ENCODE measurements around the gene CCDC13. TPM values are rescaled to one million over a fixed set of nuclear protein-coding genes. Genes with fewer than 3 reads are reported as not detected.
A peak's percentile ranks its signal among the peaks of the same experiment; 100 is the strongest.

Gene CCDC13
- total RNA-seq, 1 donor from 2014 or later = 0.33 TPM

DNA sequence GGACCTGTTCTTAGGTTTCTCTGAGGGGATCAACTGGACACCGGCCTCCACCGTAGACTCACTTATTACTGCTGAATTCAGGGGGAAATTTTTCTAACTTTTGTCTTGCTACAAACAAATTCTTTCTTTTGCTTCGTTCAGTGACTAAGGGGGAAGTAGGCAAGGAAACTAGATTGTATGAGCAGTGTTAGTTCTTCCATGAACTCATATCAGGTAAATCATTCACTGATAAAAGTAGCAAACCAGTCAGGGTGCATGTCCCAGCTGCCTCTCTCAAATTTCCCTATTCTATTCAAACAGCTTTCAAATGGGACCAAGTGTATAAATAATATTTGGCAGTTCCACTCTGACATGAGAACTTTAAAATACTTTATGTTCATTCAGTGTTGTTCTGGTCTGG is 7.3 kb upstream of the CCDC13 start:
- TF ChIP-seq, protein P1, sequence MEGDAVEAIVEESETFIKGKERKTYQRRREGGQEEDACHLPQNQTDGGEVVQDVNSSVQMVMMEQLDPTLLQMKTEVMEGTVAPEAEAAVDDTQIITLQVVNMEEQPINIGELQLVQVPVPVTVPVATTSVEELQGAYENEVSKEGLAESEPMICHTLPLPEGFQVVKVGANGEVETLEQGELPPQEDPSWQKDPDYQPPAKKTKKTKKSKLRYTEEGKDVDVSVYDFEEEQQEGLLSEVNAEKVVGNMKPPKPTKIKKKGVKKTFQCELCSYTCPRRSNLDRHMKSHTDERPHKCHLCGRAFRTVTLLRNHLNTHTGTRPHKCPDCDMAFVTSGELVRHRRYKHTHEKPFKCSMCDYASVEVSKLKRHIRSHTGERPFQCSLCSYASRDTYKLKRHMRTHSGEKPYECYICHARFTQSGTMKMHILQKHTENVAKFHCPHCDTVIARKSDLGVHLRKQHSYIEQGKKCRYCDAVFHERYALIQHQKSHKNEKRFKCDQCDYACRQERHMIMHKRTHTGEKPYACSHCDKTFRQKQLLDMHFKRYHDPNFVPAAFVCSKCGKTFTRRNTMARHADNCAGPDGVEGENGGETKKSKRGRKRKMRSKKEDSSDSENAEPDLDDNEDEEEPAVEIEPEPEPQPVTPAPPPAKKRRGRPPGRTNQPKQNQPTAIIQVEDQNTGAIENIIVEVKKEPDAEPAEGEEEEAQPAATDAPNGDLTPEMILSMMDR (IDR thresholded peaks at IDR 0.05; ENCODE audit: insufficient read depth, low read length, poor library complexity, severe bottlenecking) = no peak
- H3K36me3 ChIP-seq (ENCODE audit: control insufficient read depth, insufficient read depth, low read length) = no peaks in the 10 kb centered on the region
- H3K4me3 ChIP-seq (ENCODE audit: low read depth, low read length) = no peak overlapping the region
- DNase-seq (ENCODE audit: low read depth) = no peak
- no peaks in the 10 kb centered on the region for H3K27me3 ChIP-seq (ENCODE audit: control insufficient read depth, insufficient read depth, low read length)

DNA sequence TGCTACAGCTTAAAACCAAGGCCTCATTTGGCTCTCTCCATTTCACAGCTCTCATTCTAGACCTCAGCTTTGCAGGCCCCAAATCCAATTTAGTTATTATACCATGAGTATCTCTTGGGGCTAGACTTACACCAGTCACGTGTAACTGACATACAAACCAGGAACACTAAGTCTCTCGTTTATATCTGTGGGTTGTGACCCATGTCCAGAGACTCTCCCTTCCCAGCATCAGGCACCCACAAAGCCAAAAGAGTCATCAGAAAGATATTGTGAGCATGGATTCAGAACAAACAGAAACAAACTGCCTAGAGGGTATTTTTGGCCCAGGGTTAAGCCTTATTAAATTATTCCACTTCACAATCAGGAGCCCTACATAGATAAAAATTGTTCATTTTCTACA is 5.6 kb upstream of the CCDC13 start:
- Histone ChIP-seq H3K36me3 (ENCODE audit: control insufficient read depth, insufficient read depth, low read length) (no peaks in the 10 kb centered on the region), H3K4me3 (ENCODE audit: low read depth, low read length) (no peak overlapping the region), H3K27me3 (ENCODE audit: control insufficient read depth, insufficient read depth, low read length) (no peaks in the 10 kb centered on the region)
- DNase-seq (ENCODE audit: low read depth) = no peak
- TF ChIP-seq, protein P1 (IDR thresholded peaks at IDR 0.05; ENCODE audit: insufficient read depth, low read length, poor library complexity, severe bottlenecking) = no peak

DNA sequence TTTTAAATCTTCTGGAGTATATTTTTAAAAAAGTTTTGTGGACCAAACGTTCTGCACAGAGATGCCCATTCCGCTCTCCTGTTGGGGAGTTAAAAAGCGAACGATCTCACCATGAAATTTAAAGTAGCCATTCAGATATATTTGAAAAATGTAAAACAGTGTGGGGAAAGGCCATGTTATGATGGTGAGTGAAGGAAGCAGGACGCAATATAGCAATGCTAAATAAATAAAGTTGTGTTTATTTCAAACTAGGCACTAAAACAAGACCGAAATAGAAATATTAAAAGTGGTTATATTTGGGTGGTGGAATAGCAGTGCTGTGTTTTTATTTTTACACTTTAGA is 327 bp upstream of the CCDC13 start:
- TF ChIP-seq, protein P1 (IDR thresholded peaks at IDR 0.05; ENCODE audit: insufficient read depth, low read length, poor library complexity, severe bottlenecking) = no peak
- peak overlapping the region; percentile 45 for H3K4me3 ChIP-seq (ENCODE audit: low read depth, low read length)
- no peaks in the 10 kb centered on the region for H3K36me3 ChIP-seq (ENCODE audit: control insufficient read depth, insufficient read depth, low read length)
- no peak for DNase-seq (ENCODE audit: low read depth)
- no peaks in the 10 kb centered on the region for H3K27me3 ChIP-seq (ENCODE audit: control insufficient read depth, insufficient read depth, low read length)

DNA sequence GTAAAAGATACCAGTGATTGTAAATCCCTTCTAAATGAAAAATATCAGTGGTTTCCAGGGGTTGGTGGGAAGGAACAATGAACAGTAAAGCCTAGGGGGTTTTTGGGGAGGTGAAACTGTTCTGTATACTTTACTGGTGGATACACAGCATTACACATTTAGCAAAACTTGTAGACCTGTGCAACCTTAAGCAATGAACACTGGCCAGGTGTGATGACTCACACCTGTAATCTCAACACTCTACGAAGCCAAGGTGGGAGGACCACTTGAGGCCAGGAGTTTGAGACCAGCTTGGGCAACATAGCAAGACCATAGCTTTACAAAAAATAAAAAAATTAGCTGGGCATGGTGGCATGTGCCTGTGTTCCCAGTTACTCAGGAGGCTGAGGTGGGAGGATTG is 1.8 kb downstream of the CCDC13 start:
- DNase-seq (ENCODE audit: low read depth) = no peak
- Histone ChIP-seq H3K4me3 (ENCODE audit: low read depth, low read length) (no peak overlapping the region), H3K27me3 (ENCODE audit: control insufficient read depth, insufficient read depth, low read length) (no peaks in the 10 kb centered on the region), H3K36me3 (ENCODE audit: control insufficient read depth, insufficient read depth, low read length) (no peaks in the 10 kb centered on the region)
- TF ChIP-seq, protein P1 (IDR thresholded peaks at IDR 0.05; ENCODE audit: insufficient read depth, low read length, poor library complexity, severe bottlenecking) = no peak

DNA sequence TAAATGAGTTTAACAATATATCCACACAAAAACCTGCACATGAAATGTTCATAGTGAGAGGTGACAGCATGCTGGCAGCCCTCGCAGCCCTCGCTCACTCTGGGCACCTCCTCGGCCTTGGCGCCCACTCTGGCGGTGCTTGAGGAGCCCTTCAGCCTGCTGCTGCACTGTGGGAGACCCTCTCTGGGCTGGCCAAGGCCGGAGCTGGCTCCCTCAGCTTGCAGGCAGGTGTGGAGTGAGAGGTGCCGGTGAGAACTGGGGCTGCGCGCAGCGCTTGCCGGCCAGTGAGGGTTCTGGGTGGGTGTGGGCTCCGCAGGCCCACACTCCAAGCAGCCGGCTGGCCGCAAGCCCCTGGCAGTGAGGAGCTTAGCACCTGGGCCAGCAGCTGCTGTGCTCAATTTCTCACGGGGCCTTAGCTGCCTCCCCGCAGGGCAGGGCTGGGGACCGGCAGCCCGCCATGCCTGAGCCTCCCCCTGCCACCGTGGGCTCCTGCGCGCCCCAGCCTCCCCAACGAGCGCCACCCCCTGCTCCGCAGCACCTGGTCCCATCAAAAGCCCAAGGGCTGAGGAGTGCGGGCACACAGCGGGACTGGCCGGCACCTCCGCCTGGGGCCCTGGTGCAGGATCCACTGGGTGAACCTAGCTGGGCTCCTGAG is 3.4 kb downstream of the CCDC13 start:
- Histone ChIP-seq H3K4me3 (ENCODE audit: low read depth, low read length) (no peak overlapping the region), H3K27me3 (ENCODE audit: control insufficient read depth, insufficient read depth, low read length) (no peaks in the 10 kb centered on the region), H3K36me3 (ENCODE audit: control insufficient read depth, insufficient read depth, low read length) (no peaks in the 10 kb centered on the region)
- TF ChIP-seq, protein P1 (IDR thresholded peaks at IDR 0.05; ENCODE audit: insufficient read depth, low read length, poor library complexity, severe bottlenecking) = no peak
- no peak for DNase-seq (ENCODE audit: low read depth)

All from kidney epithelial cell (primary cell).